Measurements from ENCODE around the gene BTN1A1. TPM values are rescaled to one million over a fixed set of nuclear protein-coding genes. Genes with fewer than 3 reads are reported as not detected.

Gene BTN1A1
- total and polyA plus RNA-seq, 9 of the 15 experiments (the other 6 are each of a cell fraction or from before 2014, with no cell fraction given), result 0.01 to 0.15 (median 0.06) TPM; not detected in 4

DNA sequence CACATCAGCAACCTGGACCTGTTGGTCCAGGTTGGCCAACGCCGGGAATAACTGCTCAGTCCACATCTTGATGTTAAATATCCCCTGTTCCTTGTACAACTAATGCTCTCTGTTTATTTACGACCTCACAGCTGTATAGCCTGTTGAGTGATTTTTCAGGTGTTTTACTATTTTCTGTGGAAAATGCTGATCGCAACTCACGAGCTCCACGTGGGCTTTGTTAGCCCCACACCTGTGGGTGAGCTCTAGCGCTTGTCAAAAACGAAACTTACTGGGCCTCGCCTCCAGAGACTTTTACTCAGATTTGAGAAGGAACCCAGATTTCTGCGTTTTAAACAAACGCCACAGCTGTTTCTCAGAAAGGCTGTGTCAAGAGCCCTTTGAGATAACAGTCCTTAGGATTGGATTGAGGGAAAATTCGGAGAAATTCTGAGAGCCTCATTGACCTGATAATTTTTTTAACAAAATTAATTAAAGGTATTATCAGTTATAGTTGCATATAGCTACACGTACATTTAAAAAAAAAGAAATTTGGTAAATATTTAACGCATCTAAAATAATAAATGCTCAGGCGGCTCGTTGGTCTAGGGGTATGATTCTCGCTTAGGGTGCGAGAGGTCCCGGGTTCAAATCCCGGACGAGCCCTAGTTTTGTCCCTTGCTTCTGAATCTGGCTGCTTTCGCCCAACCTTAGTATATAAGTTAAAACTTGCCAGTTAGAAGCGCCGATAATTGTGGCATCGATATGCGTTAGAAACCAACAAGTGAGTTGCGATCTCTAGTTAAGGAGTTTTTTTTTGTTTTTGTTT, 54.8 kb downstream of the BTN1A1 start (continued):
- TF ChIP-seq CAMTA2 (CRISPR knock-in tag; conservative IDR thresholded peaks at IDR 0.05), result no peak
- no peak for TF ChIP-seq XRCC3 (IDR thresholded peaks at IDR 0.05)
- TF ChIP-seq, protein P1, sequence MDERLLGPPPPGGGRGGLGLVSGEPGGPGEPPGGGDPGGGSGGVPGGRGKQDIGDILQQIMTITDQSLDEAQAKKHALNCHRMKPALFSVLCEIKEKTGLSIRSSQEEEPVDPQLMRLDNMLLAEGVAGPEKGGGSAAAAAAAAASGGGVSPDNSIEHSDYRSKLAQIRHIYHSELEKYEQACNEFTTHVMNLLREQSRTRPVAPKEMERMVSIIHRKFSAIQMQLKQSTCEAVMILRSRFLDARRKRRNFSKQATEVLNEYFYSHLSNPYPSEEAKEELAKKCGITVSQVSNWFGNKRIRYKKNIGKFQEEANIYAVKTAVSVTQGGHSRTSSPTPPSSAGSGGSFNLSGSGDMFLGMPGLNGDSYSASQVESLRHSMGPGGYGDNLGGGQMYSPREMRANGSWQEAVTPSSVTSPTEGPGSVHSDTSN (CRISPR knock-in tag; IDR thresholded peaks at IDR 0.05; ENCODE audit: low read depth), result no peak
- TF ChIP-seq, protein P1 (tag; conservative IDR thresholded peaks at IDR 0.05; ENCODE audit: low read depth), result no peak
- TF ChIP-seq HNRNPUL1 (IDR thresholded peaks at IDR 0.05; ENCODE audit: low read length), result no peak
- TF ChIP-seq, protein P2, sequence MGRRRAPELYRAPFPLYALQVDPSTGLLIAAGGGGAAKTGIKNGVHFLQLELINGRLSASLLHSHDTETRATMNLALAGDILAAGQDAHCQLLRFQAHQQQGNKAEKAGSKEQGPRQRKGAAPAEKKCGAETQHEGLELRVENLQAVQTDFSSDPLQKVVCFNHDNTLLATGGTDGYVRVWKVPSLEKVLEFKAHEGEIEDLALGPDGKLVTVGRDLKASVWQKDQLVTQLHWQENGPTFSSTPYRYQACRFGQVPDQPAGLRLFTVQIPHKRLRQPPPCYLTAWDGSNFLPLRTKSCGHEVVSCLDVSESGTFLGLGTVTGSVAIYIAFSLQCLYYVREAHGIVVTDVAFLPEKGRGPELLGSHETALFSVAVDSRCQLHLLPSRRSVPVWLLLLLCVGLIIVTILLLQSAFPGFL (CRISPR knock-in tag; IDR thresholded peaks at IDR 0.05), result no peak
- TF ChIP-seq, protein P3, sequence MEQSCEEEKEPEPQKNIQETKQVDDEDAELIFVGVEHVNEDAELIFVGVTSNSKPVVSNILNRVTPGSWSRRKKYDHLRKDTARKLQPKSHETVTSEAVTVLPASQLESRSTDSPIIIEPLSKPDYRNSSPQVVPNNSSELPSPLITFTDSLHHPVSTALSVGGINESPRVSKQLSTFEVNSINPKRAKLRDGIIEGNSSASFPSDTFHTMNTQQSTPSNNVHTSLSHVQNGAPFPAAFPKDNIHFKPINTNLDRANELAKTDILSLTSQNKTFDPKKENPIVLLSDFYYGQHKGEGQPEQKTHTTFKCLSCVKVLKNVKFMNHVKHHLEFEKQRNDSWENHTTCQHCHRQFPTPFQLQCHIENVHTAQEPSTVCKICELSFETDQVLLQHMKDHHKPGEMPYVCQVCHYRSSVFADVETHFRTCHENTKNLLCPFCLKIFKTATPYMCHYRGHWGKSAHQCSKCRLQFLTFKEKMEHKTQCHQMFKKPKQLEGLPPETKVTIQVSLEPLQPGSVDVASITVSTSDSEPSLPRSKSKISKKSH (CRISPR knock-in tag; IDR thresholded peaks at IDR 0.05), result no peak
- TF ChIP-seq, protein P4, sequence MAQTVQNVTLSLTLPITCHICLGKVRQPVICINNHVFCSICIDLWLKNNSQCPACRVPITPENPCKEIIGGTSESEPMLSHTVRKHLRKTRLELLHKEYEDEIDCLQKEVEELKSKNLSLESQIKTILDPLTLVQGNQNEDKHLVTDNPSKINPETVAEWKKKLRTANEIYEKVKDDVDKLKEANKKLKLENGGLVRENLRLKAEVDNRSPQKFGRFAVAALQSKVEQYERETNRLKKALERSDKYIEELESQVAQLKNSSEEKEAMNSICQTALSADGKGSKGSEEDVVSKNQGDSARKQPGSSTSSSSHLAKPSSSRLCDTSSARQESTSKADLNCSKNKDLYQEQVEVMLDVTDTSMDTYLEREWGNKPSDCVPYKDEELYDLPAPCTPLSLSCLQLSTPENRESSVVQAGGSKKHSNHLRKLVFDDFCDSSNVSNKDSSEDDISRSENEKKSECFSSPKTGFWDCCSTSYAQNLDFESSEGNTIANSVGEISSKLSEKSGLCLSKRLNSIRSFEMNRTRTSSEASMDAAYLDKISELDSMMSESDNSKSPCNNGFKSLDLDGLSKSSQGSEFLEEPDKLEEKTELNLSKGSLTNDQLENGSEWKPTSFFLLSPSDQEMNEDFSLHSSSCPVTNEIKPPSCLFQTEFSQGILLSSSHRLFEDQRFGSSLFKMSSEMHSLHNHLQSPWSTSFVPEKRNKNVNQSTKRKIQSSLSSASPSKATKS (CRISPR knock-in tag; IDR thresholded peaks at IDR 0.05), result no peak
- TF ChIP-seq, protein P5, sequence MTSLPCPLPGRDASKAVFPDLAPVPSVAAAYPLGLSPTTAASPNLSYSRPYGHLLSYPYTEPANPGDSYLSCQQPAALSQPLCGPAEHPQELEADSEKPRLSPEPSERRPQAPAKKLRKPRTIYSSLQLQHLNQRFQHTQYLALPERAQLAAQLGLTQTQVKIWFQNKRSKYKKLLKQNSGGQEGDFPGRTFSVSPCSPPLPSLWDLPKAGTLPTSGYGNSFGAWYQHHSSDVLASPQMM (CRISPR knock-in tag; IDR thresholded peaks at IDR 0.05), result no peak
- TF ChIP-seq EGR1 (conservative IDR thresholded peaks at IDR 0.05), result no peak
- no peak for TF ChIP-seq SMAD3 (CRISPR knock-in tag; conservative IDR thresholded peaks at IDR 0.05)
- peak; percentile 90 for TF ChIP-seq KDM1A (IDR thresholded peaks at IDR 0.05)
- TF ChIP-seq PHTF2 (CRISPR knock-in tag; IDR thresholded peaks at IDR 0.05), result no peak
- TF ChIP-seq, protein P6, sequence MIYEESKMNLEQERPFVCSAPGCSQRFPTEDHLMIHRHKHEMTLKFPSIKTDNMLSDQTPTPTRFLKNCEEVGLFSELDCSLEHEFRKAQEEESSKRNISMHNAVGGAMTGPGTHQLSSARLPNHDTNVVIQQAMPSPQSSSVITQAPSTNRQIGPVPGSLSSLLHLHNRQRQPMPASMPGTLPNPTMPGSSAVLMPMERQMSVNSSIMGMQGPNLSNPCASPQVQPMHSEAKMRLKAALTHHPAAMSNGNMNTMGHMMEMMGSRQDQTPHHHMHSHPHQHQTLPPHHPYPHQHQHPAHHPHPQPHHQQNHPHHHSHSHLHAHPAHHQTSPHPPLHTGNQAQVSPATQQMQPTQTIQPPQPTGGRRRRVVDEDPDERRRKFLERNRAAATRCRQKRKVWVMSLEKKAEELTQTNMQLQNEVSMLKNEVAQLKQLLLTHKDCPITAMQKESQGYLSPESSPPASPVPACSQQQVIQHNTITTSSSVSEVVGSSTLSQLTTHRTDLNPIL (CRISPR knock-in tag; IDR thresholded peaks at IDR 0.05), result no peak
- peak; percentile 37 for TF ChIP-seq ZBTB8A (IDR thresholded peaks at IDR 0.05; ENCODE audit: partially characterized antibody)
- no peak for TF ChIP-seq KDM5B (IDR thresholded peaks at IDR 0.05; ENCODE audit: insufficient replicate concordance, low read depth, low read length)
- TF ChIP-seq, protein P7, sequence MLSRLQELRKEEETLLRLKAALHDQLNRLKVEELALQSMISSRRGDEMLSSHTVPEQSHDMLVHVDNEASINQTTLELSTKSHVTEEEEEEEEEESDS (CRISPR knock-in tag; IDR thresholded peaks at IDR 0.05), result no peak
- TF ChIP-seq MED1 (CRISPR knock-in tag; IDR thresholded peaks at IDR 0.05; ENCODE audit: borderline replicate concordance), result no peak
